BLaER1 (cell line): Measurements from ENCODE around the gene CLCF1.

Experiments used
- H3K27ac ChIP-seq: shearing (Covaris generic); formaldehyde crosslinking; 2 replicates; pipeline ENCODE4 v1.8.1; 2022
- H3K27me3 ChIP-seq: shearing (Covaris generic); formaldehyde crosslinking; 2 replicates; pipeline ENCODE4 v1.8.1; 2022
- H3K36me3 ChIP-seq: shearing (Covaris generic); formaldehyde crosslinking; 2 replicates; pipeline ENCODE4 v1.8.1; 2022
- H3K4me1 ChIP-seq: shearing (Covaris generic); formaldehyde crosslinking; 2 replicates; pipeline ENCODE4 v1.8.1; 2022
- H3K4me2 ChIP-seq: shearing (Covaris generic); formaldehyde crosslinking; 2 replicates; pipeline ENCODE4 v1.8.1; 2022
- H3K4me3 ChIP-seq: shearing (Covaris generic); formaldehyde crosslinking; 2 replicates; pipeline ENCODE4 v1.8.1; 2022
- H3K9ac ChIP-seq: shearing (Covaris generic); formaldehyde crosslinking; 2 replicates; pipeline ENCODE4 v1.8.1; 2022
- H3K9me3 ChIP-seq: shearing (Covaris generic); formaldehyde crosslinking; 2 replicates; pipeline ENCODE4 v1.8.1; 2022
- H4K20me1 ChIP-seq: shearing (Covaris generic); formaldehyde crosslinking; 2 replicates; pipeline ENCODE4 v1.8.1; 2022
- Cebpa-rat ChIP-seq: shearing (Covaris generic); IDR thresholded peaks from 2 replicates; pipeline ENCODE4 v1.8.1; 2022

The CLCF1 gene

DNA sequence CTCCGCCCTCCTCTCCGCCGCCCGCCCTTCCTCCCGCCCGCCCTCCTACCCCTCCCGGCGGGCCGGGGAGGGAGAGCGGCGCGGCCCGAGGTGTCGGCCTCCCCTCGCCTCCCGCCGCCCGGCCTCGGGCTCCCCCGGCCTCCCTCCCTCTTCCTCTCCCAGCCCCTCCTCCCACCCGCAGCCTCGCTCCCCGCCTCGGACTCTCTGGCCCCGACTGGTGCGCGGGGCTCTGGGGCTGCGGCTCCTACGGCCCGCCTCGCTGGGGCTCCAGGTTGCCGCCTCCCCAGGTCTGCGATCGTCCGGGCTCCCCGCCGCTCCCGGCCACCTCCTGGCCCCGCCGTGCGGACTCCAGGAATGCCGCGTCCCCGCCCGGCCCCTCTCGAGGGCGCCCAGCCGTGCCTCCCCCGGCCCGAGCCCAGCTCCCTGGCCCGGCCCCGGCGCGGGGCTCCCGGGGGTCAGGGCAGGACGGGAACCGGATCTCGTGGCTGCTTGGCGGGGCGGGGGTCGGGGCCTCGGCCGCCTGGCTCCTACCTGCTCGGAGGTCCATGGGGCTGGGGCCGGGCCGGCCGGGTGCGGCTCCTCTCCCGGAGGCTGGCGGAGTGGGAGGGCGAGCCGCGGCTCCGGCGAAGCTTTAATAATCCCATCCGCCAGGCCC, at the start of gene CLCF1:
Gene CLCF1 (minus strand): TSS at position 606 of the 655 bp plus-strand sequence. CDS start 59 bp downstream, at position 547.
- peak within 1 kb of the TSS; percentile 99 for H3K4me2 ChIP-seq
- no peaks in the 10 kb centered on the region for H3K36me3 ChIP-seq
- TF ChIP-seq Cebpa-rat: no peak
- peak within 1 kb of the TSS; percentile 74 for H3K4me3 ChIP-seq
- no peaks in the 10 kb centered on the region for H3K9me3 ChIP-seq
- H3K4me1 ChIP-seq: peaks cover 80% of the 10 kb centered on the region
- H3K27me3 ChIP-seq: peaks cover 83% of the 10 kb centered on the region
- H3K27ac ChIP-seq: peak within 1 kb of the TSS; percentile 48; the same call in 1 of the 2 replicates
- peak within 1 kb of the TSS; percentile 73 for H3K9ac ChIP-seq
- H4K20me1 ChIP-seq: peaks cover 49% of the 10 kb centered on the region

DNA sequence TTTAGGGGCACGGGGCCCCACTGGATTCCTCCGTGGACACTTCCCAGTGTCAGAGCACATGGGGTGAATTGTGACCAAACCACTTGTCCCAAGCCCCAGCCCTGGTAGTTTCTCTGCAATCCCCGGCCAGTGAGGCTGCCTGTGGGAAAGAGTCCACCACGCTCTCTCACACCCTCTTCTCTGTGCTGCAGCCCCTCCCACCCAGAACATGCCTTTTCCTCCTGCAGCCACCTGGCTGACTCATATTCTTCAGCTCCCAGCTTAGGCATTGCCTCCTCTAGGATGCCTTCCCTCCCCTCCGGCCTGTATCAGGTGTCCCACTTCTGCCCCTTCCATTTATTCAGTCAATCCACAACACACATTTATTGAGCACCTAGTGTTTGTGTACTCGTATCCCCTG, 49.5 kb upstream of the CLCF1 start:
- H3K27ac ChIP-seq: no peak overlapping the region
- no peak for TF ChIP-seq Cebpa-rat
- no peak overlapping the region for H3K4me2 ChIP-seq
- no peak overlapping the region for H3K9ac ChIP-seq
- H3K27me3 ChIP-seq: no peaks in the 10 kb centered on the region
- no peak overlapping the region for H3K4me3 ChIP-seq
- no peaks in the 10 kb centered on the region for H4K20me1 ChIP-seq
- peaks cover 64% of the 10 kb centered on the region for H3K4me1 ChIP-seq
- H3K36me3 ChIP-seq: no peaks in the 10 kb centered on the region
- H3K9me3 ChIP-seq: no peaks in the 10 kb centered on the region

DNA sequence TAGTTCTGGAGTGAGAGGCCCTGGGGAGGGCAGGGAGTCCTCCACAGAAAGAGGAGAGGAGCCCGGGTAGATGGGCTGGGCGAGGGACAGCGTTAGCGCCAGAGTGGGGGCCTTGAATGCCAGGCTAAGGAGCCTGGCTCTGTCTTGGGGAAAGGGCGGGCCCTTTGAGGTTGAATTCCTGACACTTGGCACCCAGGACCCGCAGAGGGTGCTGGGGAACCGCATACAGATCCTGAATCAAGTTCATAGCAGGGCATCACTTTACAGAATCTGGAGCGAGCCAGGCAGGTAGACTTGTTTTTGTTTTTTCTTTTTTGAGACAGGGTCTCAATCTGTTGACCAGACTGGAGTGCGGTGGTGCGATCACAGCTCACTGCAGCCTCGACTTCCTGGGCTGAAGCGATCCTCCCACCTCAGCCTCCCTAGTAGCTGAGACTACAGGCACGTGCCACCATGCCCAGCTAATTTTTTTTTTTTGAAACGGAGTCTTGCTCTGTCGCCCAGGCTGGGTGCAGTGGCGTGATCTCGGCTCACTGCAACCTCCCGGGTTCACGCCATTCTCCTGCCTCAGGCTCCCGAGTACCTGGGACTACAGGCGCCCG, 48.1 kb upstream of the CLCF1 start:
- Histone ChIP-seq H3K4me1 (peaks cover 69% of the 10 kb centered on the region), H3K4me3 (no peak overlapping the region; the same call in 1 of the 2 replicates), H4K20me1 (0 out of 2 replicates have a peak, but pooled peaks cover 7% of the 10 kb centered on the region), H3K9ac (no peak overlapping the region), H3K9me3 (no peaks in the 10 kb centered on the region), H3K27ac (no peak overlapping the region; the same call in 1 of the 2 replicates), H3K4me2 (peak overlapping the region; percentile 62), H3K36me3 (no peaks in the 10 kb centered on the region), H3K27me3 (no peaks in the 10 kb centered on the region)
- no peak for TF ChIP-seq Cebpa-rat

DNA sequence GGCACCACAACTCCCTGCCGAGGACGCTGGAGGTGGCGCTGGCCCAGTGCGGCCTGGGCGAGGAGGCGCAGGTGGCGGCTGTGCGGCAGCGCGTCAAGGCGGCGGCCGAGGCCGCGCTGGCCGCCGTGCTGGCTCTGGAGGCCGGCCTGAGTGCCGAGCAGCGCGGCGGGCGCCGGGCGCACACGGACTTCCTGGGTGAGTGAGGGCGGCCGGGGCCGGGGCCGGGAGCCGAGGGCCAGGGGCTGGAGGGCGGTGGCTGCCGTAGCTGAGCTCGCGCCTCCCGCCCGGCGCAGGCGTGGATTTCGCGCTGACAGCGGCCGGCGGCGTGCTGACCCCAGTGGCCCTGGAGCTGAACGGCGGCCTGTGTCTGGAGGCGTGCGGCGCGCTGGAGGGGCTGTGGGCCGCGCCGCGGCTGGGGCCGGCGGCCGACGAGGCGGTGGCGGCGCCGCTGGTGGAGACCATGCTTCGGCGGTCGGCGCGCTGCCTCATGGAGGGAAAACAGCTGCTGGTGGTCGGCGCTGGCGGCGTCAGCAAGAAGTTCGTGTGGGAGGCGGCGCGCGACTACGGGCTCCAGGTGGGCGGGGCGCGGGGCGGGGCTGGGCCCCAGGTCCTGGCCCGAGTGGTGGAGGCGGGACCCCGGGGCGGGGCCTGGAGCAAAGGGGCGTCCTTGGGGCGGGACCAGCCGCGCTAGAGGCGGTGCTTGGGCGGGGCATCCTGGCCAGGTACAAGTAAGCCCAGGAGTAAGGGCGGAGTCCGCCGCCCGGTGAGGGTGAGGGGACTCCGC, 47.4 kb upstream of the CLCF1 start:
- no peak for TF ChIP-seq Cebpa-rat
- Histone ChIP-seq H3K4me1 (peaks cover 76% of the 10 kb centered on the region), H3K9ac (peak overlapping the region; percentile 90), H3K4me3 (peak overlapping the region; percentile 73), H3K27ac (peak overlapping the region; percentile 96), H3K36me3 (no peaks in the 10 kb centered on the region), H3K9me3 (no peaks in the 10 kb centered on the region), H4K20me1 (0 out of 2 replicates have a peak, but pooled peaks cover 7% of the 10 kb centered on the region), H3K4me2 (peak overlapping the region; percentile 100), H3K27me3 (0 out of 2 replicates have a peak, but pooled peaks cover 3% of the 10 kb centered on the region)

DNA sequence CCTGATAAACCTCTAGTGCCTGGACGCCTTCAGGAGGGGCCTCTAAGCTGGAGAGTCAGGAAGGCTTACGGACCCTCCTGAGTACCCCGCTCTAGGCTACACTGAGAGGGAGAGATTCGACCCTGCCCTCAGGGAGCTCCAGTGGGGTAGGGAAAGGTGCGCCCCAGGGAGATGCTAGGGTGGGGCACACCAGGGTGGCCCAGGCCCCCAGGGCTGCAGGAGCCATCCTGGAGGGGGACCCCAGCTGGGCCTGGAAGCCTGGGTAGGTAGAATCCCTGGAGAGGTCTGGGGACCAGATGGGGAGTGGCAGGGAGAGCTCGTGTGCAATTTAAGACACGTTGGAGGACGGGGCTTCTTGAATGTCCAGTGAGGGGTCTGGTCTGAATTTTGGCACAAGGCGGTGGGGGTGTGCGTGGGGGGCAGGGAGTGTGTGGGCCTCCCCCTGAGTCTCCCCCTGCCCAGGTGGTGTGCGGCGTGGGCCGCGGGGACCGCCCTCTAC, 46.8 kb upstream of the CLCF1 start:
- Histone ChIP-seq H3K36me3 (no peaks in the 10 kb centered on the region), H3K4me1 (peaks cover 80% of the 10 kb centered on the region), H3K27me3 (peaks cover 7% of the 10 kb centered on the region), H3K9ac (peak overlapping the region; percentile 90), H4K20me1 (0 out of 2 replicates have a peak, but pooled peaks cover 7% of the 10 kb centered on the region), H3K9me3 (no peaks in the 10 kb centered on the region), H3K27ac (peak overlapping the region; percentile 96), H3K4me3 (peak overlapping the region; percentile 73), H3K4me2 (peak overlapping the region; percentile 100)
- TF ChIP-seq Cebpa-rat: no peak

DNA sequence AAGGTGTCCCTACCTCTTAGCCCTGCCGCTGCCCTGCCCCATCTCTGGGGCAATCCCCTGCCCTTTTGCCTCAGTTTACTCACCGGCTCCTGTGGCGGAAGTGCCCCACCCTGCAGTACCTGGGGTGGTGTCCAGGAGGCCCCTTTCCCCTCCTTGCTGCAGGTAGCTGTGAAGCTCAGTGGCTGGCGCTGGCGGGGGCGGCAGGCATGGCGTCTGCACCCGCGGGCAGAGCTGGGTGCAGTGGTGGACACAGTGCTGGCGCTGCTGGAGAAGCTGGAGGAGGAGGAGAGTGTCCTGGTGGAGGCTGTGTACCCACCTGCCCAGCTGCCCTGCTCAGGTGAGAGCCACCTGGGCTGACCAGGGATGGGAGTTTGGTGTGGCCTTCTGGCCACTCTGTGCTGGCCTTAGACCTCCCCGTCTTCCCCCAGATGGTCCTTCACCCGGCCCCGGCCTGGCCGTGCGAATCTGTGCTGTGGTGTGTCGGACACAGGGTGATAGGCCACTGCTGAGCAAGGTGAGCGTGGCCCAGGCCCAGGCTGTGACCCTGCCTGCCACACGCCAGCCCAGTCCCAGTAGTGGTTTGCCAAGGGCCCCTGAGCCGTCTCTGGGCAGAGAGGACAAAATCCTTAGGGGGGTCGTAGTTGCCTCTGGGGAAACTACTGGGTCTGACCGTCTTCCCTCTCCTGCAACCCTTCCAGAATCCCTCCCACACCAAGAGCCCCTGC, 46.1 kb upstream of the CLCF1 start:
- Histone ChIP-seq H3K9me3 (no peaks in the 10 kb centered on the region), H3K27me3 (peaks cover 14% of the 10 kb centered on the region), H3K36me3 (no peaks in the 10 kb centered on the region), H4K20me1 (0 out of 2 replicates have a peak, but pooled peaks cover 7% of the 10 kb centered on the region), H3K9ac (peak overlapping the region; percentile 90), H3K4me3 (peak overlapping the region; percentile 73), H3K4me1 (peaks cover 80% of the 10 kb centered on the region), H3K4me2 (peak overlapping the region; percentile 100), H3K27ac (peak overlapping the region; percentile 96)
- TF ChIP-seq Cebpa-rat: no peak

DNA sequence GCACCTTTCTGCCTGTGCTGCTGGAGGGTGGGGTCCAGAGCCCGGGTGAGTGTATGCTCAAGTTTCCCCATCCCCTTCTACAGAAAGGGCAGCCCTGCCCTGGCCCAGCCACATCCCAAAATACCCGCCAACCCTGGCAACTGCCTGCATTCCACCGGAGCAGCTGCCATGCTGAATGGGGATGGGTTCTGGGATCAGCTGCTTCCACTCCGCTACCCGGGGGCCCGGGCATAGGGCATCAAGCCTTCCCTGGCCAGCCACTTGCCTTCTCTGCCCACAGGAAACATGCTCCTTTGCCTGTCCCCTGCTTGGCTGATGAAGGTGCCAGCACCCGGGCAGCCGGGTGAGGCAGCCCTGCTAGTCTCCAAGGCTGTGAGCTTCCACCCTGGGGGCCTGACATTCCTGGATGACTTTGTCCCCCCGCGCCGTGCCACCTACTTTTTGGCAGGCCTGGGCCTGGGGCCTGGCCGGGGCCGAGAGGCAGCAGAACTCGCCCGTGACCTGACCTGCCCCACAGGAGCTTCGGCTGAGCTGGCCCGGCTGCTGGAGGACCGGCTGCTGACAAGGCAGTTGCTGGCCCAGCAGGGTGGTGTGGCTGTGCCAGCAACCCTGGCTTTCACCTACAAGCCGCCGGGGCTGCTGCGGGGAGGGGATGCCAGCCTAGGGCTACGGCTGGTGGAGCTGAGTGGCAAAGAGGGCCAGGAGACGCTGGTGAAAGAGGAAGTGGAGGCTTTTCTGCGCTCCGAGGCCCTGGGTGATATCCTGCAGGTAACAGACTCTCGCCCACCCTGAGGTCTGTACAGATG, 45.3 kb upstream of the CLCF1 start:
- Histone ChIP-seq H3K9ac (peak overlapping the region; percentile 65), H3K4me3 (peak overlapping the region; percentile 48), H3K4me1 (peaks cover 85% of the 10 kb centered on the region), H3K9me3 (no peaks in the 10 kb centered on the region), H4K20me1 (0 out of 2 replicates have a peak, but pooled peaks cover 7% of the 10 kb centered on the region), H3K4me2 (peak overlapping the region; percentile 100), H3K36me3 (no peaks in the 10 kb centered on the region), H3K27ac (peak overlapping the region; percentile 67), H3K27me3 (peaks cover 22% of the 10 kb centered on the region)
- no peak for TF ChIP-seq Cebpa-rat

DNA sequence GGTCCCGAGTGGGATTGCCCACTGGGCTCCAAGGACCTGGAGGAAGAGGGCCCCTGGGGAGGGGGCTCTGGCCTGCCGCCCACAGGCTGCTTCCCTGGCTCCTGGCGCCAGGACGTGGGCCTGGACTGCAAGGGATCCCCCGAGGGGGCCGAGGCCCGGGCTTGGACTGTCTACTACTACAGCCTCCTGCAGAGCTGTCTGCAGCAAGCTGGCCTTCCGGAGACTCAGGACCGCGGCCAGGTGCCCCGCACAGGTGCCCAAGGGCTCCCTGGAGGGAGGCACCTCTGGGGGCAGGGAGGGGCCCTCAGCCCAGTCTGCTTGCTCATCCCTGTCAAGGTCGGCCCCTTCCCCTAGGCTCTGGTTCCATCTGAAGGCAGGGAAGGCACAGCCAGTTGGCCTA, 44.0 kb upstream of the CLCF1 start:
- 0 out of 2 replicates have a peak overlapping the region, but pooled peaks have one; percentile 18 for H3K4me3 ChIP-seq
- no peaks in the 10 kb centered on the region for H3K36me3 ChIP-seq
- peak overlapping the region; percentile 100 for H3K4me2 ChIP-seq
- 0 out of 2 replicates have a peak, but pooled peaks cover 7% of the 10 kb centered on the region for H4K20me1 ChIP-seq
- no peak for TF ChIP-seq Cebpa-rat
- no peaks in the 10 kb centered on the region for H3K9me3 ChIP-seq
- H3K9ac ChIP-seq: peak overlapping the region; percentile 21; the same call in 1 of the 2 replicates
- H3K4me1 ChIP-seq: peaks cover 90% of the 10 kb centered on the region
- H3K27me3 ChIP-seq: peaks cover 24% of the 10 kb centered on the region
- peak overlapping the region; percentile 37 for H3K27ac ChIP-seq
